ENCODE data around the gene SMARCA4.
"Not testable (repeated sequence)": the region's sequence is repeated elsewhere in the genome, so short reads cannot be mapped to it uniquely, and the experiment has no call there.

Gene SMARCA4

DNA sequence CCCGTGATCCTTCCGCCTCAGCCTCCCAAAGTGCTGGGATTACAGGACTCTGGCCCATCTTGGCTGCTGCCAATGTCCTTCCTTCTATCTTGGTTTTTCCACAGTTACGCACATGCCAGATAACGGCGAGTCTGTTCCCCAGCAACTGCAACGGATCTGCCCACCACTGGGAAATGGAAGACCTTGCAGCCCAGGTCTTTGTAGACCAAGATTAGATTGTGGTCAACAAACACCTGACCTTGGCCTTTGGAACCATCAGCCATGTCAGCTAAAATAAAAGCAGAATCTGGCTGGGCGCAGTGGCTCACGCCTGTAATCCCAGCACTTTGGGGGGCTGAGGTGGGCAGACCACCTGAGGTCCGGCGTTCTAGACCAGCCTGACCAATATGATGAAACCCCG is 118.1 kb downstream of the SMARCA4 start:
- TF ChIP-seq SUZ12 (IDR thresholded peaks at IDR 0.05; ENCODE audit: extremely low read depth, insufficient read depth, insufficient read length) (no peak), ZNF274 (IDR thresholded peaks at IDR 0.05; ENCODE audit: low read depth, low read length) (no peak), YY1 (IDR thresholded peaks at IDR 0.05; ENCODE audit: insufficient read depth, insufficient read length) (no peak)
- H3K4me1 ChIP-seq (ENCODE audit: insufficient read depth, insufficient read length) = peaks cover 2% of the 10 kb centered on the region

GRCh38 chr19:11079999-11080398 is 119.2 kb downstream of the SMARCA4 start:
- H3K4me3 ChIP-seq (ENCODE audit: insufficient read length, low read depth) = no peak overlapping the region
- no peak for DNase-seq (ENCODE audit: low read depth, low spot score)
- TF ChIP-seq SUZ12 (IDR thresholded peaks at IDR 0.05; ENCODE audit: extremely low read depth, insufficient read depth, insufficient read length) = no peak
- TF ChIP-seq ZNF274 (IDR thresholded peaks at IDR 0.05; ENCODE audit: low read depth, low read length) = no peak
- no peak for TF ChIP-seq YY1 (IDR thresholded peaks at IDR 0.05; ENCODE audit: insufficient read depth, insufficient read length)
- no peaks in the 10 kb centered on the region for H3K27me3 ChIP-seq (ENCODE audit: insufficient read depth, insufficient read length)
- no peaks in the 10 kb centered on the region for H3K9me3 ChIP-seq (ENCODE audit: insufficient read depth, low read length)
- H3K9ac ChIP-seq (ENCODE audit: insufficient read length, low read depth) = no peak overlapping the region
- peaks cover 2% of the 10 kb centered on the region for H3K4me1 ChIP-seq (ENCODE audit: insufficient read depth, insufficient read length)
- H3K36me3 ChIP-seq (ENCODE audit: insufficient read depth, insufficient read length, low read length) = no peaks in the 10 kb centered on the region

More for the DNA sequence above, 118.1 kb downstream of the SMARCA4 start:
- no peaks in the 10 kb centered on the region for H3K9me3 ChIP-seq (ENCODE audit: insufficient read depth, low read length)
- no peak overlapping the region for H3K9ac ChIP-seq (ENCODE audit: insufficient read length, low read depth)
- H3K4me3 ChIP-seq (ENCODE audit: insufficient read length, low read depth) = no peak overlapping the region
- no peaks in the 10 kb centered on the region for H3K27me3 ChIP-seq (ENCODE audit: insufficient read depth, insufficient read length)
- no peak for DNase-seq (ENCODE audit: low read depth, low spot score)
- H3K36me3 ChIP-seq (ENCODE audit: insufficient read depth, insufficient read length, low read length) = no peaks in the 10 kb centered on the region

DNA sequence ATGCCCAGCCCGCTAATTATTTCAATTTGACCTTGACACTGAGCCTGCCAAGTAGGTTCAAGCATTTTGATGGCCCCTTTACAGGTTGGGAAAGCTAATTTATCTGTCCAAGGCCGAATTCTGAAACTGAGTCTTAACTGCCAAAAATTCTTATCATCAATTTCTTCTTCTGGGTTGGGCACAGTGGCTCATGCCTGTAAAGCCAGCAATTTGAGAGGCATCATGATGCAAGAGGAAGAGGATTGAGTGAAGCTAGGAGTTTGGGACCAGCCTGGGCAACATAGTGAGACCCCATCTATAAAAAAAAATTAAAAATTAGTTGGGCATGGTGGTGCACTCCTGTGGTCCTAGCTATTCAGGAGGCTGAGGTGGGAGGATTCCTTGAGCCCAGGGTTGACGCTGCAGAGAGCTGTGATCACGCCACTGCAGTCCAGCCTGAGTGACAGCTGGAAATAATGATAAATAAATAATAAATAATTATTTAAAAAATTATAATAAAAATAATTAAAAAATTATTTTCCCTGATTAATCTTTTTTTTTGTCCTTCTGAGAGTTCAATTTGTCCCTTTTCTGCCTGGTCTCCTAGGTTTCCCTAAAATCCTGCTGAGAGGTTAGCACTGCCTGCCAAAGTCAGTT is 127.2 kb downstream of the SMARCA4 start:
- peak overlapping the region; percentile 99 for H3K9ac ChIP-seq (ENCODE audit: insufficient read length, low read depth)
- H3K27me3 ChIP-seq (ENCODE audit: insufficient read depth, insufficient read length) = no peaks in the 10 kb centered on the region
- H3K9me3 ChIP-seq (ENCODE audit: insufficient read depth, low read length) = no peaks in the 10 kb centered on the region
- TF ChIP-seq YY1 (IDR thresholded peaks at IDR 0.05; ENCODE audit: insufficient read depth, insufficient read length) (no peak), SUZ12 (IDR thresholded peaks at IDR 0.05; ENCODE audit: extremely low read depth, insufficient read depth, insufficient read length) (no peak), ZNF274 (IDR thresholded peaks at IDR 0.05; ENCODE audit: low read depth, low read length) (no peak)
- peaks cover 15% of the 10 kb centered on the region for H3K36me3 ChIP-seq (ENCODE audit: insufficient read depth, insufficient read length, low read length)
- no peak overlapping the region for H3K4me3 ChIP-seq (ENCODE audit: insufficient read length, low read depth)
- no peak for DNase-seq (ENCODE audit: low read depth, low spot score)
- no peaks in the 10 kb centered on the region for H3K4me1 ChIP-seq (ENCODE audit: insufficient read depth, insufficient read length)

GRCh38 chr19:11088506-11089253 is 127.8 kb downstream of the SMARCA4 start:
- peaks cover 21% of the 10 kb centered on the region for H3K36me3 ChIP-seq (ENCODE audit: insufficient read depth, insufficient read length, low read length)
- no peaks in the 10 kb centered on the region for H3K9me3 ChIP-seq (ENCODE audit: insufficient read depth, low read length)
- H3K27me3 ChIP-seq (ENCODE audit: insufficient read depth, insufficient read length) = no peaks in the 10 kb centered on the region
- peak overlapping the region; percentile 99 for H3K9ac ChIP-seq (ENCODE audit: insufficient read length, low read depth)
- H3K4me3 ChIP-seq (ENCODE audit: insufficient read length, low read depth) = peak overlapping the region; percentile 99
- H3K4me1 ChIP-seq (ENCODE audit: insufficient read depth, insufficient read length) = peaks cover 1% of the 10 kb centered on the region
- TF ChIP-seq YY1 (IDR thresholded peaks at IDR 0.05; ENCODE audit: insufficient read depth, insufficient read length) (no peak), ZNF274 (IDR thresholded peaks at IDR 0.05; ENCODE audit: low read depth, low read length) (no peak), SUZ12 (IDR thresholded peaks at IDR 0.05; ENCODE audit: extremely low read depth, insufficient read depth, insufficient read length) (no peak)
- no peak for DNase-seq (ENCODE audit: low read depth, low spot score)

GRCh38 chr19:11089254-11090013 is 128.6 kb downstream of the SMARCA4 start, which contains the start of gene LDLR:
Gene LDLR (plus strand): TSS chr19:11089463. CDS start chr19:11089549, 86 bp downstream.
- H3K27me3 ChIP-seq (ENCODE audit: insufficient read depth, insufficient read length) = no peaks in the 10 kb centered on the region
- TF ChIP-seq SUZ12 (IDR thresholded peaks at IDR 0.05; ENCODE audit: extremely low read depth, insufficient read depth, insufficient read length) = no peak
- no peak for TF ChIP-seq ZNF274 (IDR thresholded peaks at IDR 0.05; ENCODE audit: low read depth, low read length)
- TF ChIP-seq YY1 (IDR thresholded peaks at IDR 0.05; ENCODE audit: insufficient read depth, insufficient read length) = no peak
- H3K4me3 ChIP-seq (ENCODE audit: insufficient read length, low read depth) = peak within 1 kb of the TSS; percentile 99
- no peaks in the 10 kb centered on the region for H3K9me3 ChIP-seq (ENCODE audit: insufficient read depth, low read length)
- peak within 1 kb of the TSS; percentile 99 for H3K9ac ChIP-seq (ENCODE audit: insufficient read length, low read depth)
- H3K36me3 ChIP-seq (ENCODE audit: insufficient read depth, insufficient read length, low read length) = peaks cover 27% of the 10 kb centered on the region
- DNase-seq (ENCODE audit: low read depth, low spot score) = peak; percentile 90
- H3K4me1 ChIP-seq (ENCODE audit: insufficient read depth, insufficient read length) = peaks cover 6% of the 10 kb centered on the region

DNA sequence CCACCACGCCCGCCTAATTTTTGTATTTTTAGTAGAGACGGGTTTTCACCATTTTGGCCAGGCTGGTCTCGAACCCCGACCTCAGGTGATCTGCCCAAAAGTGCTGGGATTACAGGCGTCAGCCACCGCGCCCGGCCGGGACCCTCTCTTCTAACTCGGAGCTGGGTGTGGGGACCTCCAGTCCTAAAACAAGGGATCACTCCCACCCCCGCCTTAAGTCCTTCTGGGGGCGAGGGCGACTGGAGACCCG is 129.1 kb downstream of the SMARCA4 start:
- H3K9me3 ChIP-seq (ENCODE audit: insufficient read depth, low read length); DNase-seq (ENCODE audit: low read depth, low spot score); H3K27me3 ChIP-seq (ENCODE audit: insufficient read depth, insufficient read length): not testable (repeated sequence)
- Histone ChIP-seq H3K36me3 (ENCODE audit: insufficient read depth, insufficient read length, low read length) (peaks cover 32% of the 10 kb centered on the region), H3K4me1 (ENCODE audit: insufficient read depth, insufficient read length) (peaks cover 11% of the 10 kb centered on the region), H3K9ac (ENCODE audit: insufficient read length, low read depth) (peak overlapping the region; percentile 99), H3K4me3 (ENCODE audit: insufficient read length, low read depth) (peak overlapping the region; percentile 99)

All from NT2/D1 (cell line).